GM12874 (cell line): ENCODE measurements around the gene SEMA6A.

Source experiments
- TF ChIP-seq, protein P1 (sequence below): IDR thresholded peaks from 2 replicates; pipeline ENCODE4 v1.5.1; 2011; ENCODE audit warnings: low read depth, mild to moderate bottlenecking, control low read depth, low read length, moderate library complexity; ENCODE audit not compliant: insufficient read depth

Gene SEMA6A

DNA sequence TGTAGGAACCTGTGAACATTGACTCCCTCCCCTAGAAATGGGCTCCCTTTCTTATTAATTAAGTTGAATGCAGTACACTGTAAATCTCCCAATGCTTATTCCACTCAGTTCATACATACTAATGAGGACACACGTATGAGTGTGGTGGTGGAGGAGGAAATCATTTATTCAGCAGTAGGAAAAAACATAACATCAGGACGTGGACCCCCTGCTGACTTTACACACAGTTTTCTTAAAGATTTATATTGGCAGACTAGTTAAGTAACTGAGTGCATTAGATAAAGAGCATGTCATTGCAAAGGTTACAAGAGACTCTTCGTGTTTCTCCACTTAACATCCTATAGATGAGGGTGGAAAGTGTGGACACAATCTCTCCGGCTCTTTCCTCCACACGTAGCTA, 37.8 kb upstream of the SEMA6A start:
- TF ChIP-seq, protein P1, sequence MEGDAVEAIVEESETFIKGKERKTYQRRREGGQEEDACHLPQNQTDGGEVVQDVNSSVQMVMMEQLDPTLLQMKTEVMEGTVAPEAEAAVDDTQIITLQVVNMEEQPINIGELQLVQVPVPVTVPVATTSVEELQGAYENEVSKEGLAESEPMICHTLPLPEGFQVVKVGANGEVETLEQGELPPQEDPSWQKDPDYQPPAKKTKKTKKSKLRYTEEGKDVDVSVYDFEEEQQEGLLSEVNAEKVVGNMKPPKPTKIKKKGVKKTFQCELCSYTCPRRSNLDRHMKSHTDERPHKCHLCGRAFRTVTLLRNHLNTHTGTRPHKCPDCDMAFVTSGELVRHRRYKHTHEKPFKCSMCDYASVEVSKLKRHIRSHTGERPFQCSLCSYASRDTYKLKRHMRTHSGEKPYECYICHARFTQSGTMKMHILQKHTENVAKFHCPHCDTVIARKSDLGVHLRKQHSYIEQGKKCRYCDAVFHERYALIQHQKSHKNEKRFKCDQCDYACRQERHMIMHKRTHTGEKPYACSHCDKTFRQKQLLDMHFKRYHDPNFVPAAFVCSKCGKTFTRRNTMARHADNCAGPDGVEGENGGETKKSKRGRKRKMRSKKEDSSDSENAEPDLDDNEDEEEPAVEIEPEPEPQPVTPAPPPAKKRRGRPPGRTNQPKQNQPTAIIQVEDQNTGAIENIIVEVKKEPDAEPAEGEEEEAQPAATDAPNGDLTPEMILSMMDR: no peak

DNA sequence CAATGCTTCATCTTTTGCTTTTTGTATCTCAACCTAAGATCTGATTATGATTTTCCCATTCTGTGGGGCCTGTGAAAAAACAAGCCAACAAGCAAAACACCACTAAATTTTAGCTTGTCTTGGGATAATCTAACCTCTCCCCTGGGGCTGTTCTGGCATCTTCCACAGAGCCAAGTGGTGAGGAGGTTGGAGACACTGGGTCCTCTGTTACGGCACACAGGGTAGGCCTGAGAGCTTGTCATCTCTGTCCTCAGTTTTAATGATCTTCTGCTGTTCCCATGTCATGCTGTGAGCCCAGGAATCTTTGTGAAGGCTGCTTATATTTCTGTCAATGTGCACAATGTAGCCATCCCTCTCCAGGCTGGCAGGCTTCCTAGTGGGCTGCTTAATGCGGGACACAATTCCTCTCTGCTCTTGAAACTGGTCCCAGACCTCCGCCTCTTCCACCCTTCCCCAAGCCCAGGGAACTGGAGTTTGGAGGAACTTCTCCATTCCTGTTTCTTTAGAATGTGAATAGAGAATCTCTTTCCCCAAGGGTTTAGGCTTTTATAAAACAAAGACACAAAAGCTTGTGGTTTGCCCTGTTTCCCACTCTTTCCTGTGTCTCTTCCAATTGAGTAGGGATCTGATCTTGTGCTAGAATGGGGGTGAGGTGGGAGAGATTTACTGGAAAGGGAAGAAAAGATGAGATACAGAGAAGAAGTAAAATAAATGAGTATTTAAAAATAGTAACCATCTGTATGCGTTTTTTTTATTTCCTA, 30.9 kb upstream of the SEMA6A start:
- TF ChIP-seq, protein P1: no peak

DNA sequence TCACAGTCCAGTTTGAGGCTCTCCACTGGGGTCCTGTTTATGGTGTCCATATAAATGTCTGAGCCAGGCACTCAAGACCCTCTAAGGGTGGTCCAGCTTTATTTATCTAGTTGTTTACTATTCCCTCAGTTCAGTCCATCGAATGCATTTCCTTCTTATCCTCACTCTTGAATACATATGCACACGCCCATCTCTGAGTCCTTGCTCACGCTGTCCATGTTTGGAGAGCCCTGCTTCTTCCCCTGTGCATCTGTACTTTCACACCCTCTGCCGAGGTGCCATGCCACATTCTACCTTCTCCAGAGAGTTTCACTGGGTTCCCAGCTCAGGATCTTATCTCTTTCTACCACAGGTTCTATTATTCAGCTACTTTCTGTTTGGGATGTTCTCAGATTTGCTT, 30.2 kb upstream of the SEMA6A start:
- TF ChIP-seq, protein P1: no peak

DNA sequence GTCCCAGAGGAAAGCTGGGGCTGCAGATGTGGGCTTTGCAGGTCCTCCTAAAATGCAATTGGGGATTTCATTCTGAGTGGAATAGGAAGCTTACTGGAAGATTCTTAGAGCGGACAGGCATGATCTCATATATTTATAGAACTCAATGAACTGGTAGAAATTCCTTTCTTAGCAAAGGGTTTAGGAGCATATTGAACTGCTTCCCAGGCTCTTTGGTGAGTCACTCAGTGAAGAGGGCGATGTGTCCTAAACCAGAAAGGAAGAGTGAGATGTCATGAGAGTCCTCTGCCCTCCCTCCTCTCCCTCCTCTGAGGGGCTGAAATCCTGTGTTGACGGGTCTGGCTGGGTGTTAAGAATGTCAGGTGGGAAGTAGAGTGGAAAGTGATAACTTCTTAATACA, 26.3 kb upstream of the SEMA6A start:
- TF ChIP-seq, protein P1: no peak

DNA sequence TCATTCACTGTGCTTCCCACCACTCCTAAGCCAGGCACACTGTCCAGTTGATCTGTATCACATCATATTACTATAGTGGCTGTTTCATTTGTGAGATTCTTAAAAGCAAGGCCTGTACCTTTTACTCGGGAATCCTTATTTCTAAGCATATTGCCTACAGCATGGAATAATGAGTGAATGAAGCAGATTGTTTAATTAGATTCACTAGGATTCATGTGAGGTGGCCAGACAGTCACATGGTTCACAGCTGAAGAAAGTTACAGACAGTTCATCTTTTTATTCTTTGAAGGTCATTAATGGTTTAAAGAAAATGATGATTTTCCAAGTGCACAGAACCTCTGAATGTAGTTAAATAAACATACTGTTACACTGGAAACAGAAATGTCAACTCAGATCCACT, 24.3 kb upstream of the SEMA6A start:
- TF ChIP-seq, protein P1: no peak

DNA sequence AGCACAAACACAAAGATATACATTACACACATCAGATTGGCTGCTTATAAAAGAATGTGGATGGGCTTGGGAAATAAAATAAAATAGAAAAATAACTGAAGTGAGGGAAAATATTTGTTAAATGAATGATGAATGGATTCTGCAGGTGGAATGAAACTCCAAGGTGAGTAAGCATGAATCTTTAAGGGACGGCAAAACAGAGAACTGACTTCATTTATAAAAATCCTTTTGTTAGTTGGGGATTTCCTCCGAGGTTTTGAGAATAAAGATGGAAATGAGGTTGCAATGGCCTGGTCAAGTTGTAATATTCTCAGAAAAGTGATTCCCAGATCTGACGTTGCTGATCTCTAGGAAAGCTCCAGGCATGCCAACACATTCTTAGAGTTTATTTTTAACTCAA, 20.9 kb upstream of the SEMA6A start:
- TF ChIP-seq, protein P1: no peak

DNA sequence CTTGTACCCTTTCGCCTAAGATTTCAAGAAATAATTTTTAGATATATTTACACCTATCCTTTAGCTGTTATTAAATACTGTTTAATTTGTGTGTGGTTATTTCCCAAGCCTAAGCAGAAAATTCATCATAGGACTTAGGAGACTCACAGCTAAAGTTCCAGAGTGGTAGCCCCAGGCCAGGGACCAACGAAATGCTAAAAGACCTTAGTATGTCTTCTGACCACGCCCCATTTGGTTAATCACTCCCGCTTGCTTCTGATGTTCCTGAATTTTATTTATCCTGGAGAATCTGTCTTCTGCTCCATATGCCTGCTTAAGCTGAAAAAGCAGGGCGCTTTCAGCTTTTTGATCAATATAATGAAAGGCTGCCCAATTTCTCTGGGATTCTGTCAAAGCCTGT, 18.7 kb upstream of the SEMA6A start:
- TF ChIP-seq, protein P1: no peak

DNA sequence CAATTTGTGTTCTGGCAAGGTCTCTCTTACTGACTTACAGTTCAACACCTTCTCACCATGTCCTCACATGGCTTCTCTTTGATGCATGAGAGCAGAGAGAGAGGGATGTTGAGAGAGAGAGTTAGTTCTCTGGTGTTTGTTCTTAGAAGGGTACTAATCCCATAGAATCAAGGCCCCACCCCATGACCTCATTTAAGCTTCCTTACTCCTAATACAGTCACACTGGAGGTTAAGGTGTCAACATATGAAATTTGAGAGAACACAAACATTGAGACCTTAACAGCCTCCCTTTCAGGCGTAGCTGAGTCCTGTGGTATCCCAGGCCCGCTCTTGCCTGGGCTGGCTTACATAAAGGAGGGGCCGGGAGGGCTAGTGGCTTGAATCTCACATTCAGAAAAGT, 10.6 kb upstream of the SEMA6A start:
- TF ChIP-seq, protein P1: no peak
